A549 (cell line): ENCODE measurements around the gene OPA1. TPM values are rescaled to one million over a fixed set of nuclear protein-coding genes. Genes with fewer than 3 reads are reported as not detected.

Experiments used
- ATAC-seq, 2 experiments: fragments of 200-7000 bp in 1 of 2; fragments of >200 bp in 1 of 2; cut with Nextera tagmentation in 1 of 2; cut with Tn5 transposase in 1 of 2; 3 replicates each; pipeline versions ENCODE4 v1.8.0 to v1.9.1; 2018 to 2020; ENCODE audit warnings: mild to moderate bottlenecking in 1 of 2, moderate library complexity in 1 of 2
- CTCF ChIA-PET: fragments of 300-600 bp; sonication (Branson Sonifier 250); formaldehyde crosslinking; extraction: SDS; loops from one replicate; lab custom pipeline; 2021; ENCODE audit warnings: antibody characterized with exemption, inconsistent platforms; lab: Yijun Ruan, JAX
- POLR2A ChIA-PET: fragments of 350-600 bp; formaldehyde crosslinking; extraction: SDS; loops from one replicate; lab custom pipeline; 2021; ENCODE audit warnings: antibody characterized with exemption, inconsistent platforms; lab: Yijun Ruan, JAX
- DNase-seq, 2 experiments: peaks; one replicate each; pipeline versions ENCODE4 v3.0.0 to v3.0.0-alpha.2; 2011 to 2016; ENCODE audit warnings: low read depth in 1 of 2, low spot score in 1 of 2
- FAIRE-seq: peaks from 2 replicates; lab custom pipeline; 2011; peaks lifted over from hg19 to GRCh38; lab: Jason Lieb, UNC
- H3K27ac ChIP-seq, 2 experiments: fragments of >200 bp; sonication (Bioruptor Twin); formaldehyde crosslinking; 3 replicates each; pipeline ENCODE4 v1.5.1; 2016 to 2017
- H3K4me1 ChIP-seq: fragments of >200 bp; sonication (Bioruptor Twin); formaldehyde crosslinking; 3 replicates; pipeline ENCODE4 v1.6.1; 2016
- H3K4me2 ChIP-seq: fragments of >200 bp; sonication (Bioruptor Twin); formaldehyde crosslinking; 3 replicates; pipeline ENCODE4 v1.6.1; 2016
- H3K4me3 ChIP-seq: fragments of >200 bp; sonication (Bioruptor Twin); formaldehyde crosslinking; 3 replicates; pipeline ENCODE4 v1.5.1; 2016
- H3K9me3 ChIP-seq: fragments of >200 bp; sonication (Bioruptor Twin); formaldehyde crosslinking; 3 replicates; pipeline ENCODE4 v1.6.1; 2016
- CBX8 ChIP-seq: fragments of 200-600 bp; sonication (generic); IDR thresholded peaks from 2 replicates; pipeline ENCODE4 v1.6.1; 2016
- CEBPB ChIP-seq, 2 experiments: fragments of >200 bp in 1 of 2; sonication (Bioruptor Twin) in 1 of 2; formaldehyde crosslinking in 1 of 2; IDR thresholded peaks; 2 replicates each; pipeline ENCODE4 v1.6.1; 2012 to 2016
- CHD4 ChIP-seq: fragments of 200-600 bp; sonication (generic); IDR thresholded peaks from 2 replicates; pipeline ENCODE4 v1.6.1; 2016; ENCODE audit warnings: antibody characterized with exemption, mild to moderate bottlenecking, borderline replicate concordance
- E2F6 ChIP-seq: IDR thresholded peaks from 2 replicates; pipeline ENCODE4 v1.6.1; 2012; ENCODE audit warnings: low read depth, borderline replicate concordance
- EHMT2 ChIP-seq: fragments of 200-600 bp; sonication (generic); IDR thresholded peaks from 2 replicates; pipeline ENCODE4 v1.6.1; 2016; ENCODE audit warnings: antibody characterized with exemption, low read depth, mild to moderate bottlenecking, moderate library complexity
- ESRRA ChIP-seq: fragments of 150-350 bp; IDR thresholded peaks from 2 replicates; pipeline ENCODE4 v1.6.1; 2014; ENCODE audit warnings: mild to moderate bottlenecking, low read length, borderline replicate concordance
- FOSB ChIP-seq: fragments of 250-450 bp; sonication (Bioruptor Pico); IDR thresholded peaks from 2 replicates; pipeline ENCODE4 v1.5.0; 2020; ENCODE audit warnings: mild to moderate bottlenecking, moderate library complexity
- FOXS1 ChIP-seq: fragments of 250-450 bp; sonication (Bioruptor Pico); IDR thresholded peaks from 2 replicates; pipeline ENCODE4 v1.5.0; 2020; ENCODE audit warnings: mild to moderate bottlenecking, moderate library complexity
- HOXA7 ChIP-seq: fragments of 250-450 bp; sonication (Bioruptor Pico); IDR thresholded peaks from 2 replicates; pipeline ENCODE4 v1.5.0; 2020; ENCODE audit warnings: mild to moderate bottlenecking, moderate library complexity
- HOXB13 ChIP-seq: fragments of 250-450 bp; sonication (Bioruptor Pico); IDR thresholded peaks from 2 replicates; pipeline ENCODE4 v1.5.0; 2020; ENCODE audit warnings: low read depth, mild to moderate bottlenecking, moderate library complexity
- JUN ChIP-seq, 2 experiments: fragments of >200 bp; sonication (Bioruptor Twin); formaldehyde crosslinking; IDR thresholded peaks; 2 replicates in 1 of 2; 3 replicates in 1 of 2; pipeline ENCODE4 v1.6.1; 2016 to 2017
- MAFK ChIP-seq: fragments of 450-650 bp; IDR thresholded peaks from 2 replicates; pipeline ENCODE4 v1.6.1; 2014; ENCODE audit not compliant: partially characterized antibody
- PHF8 ChIP-seq: fragments of 200-600 bp; sonication (generic); IDR thresholded peaks from 2 replicates; pipeline ENCODE4 v1.6.1; 2016; ENCODE audit warnings: low read depth, mild to moderate bottlenecking, antibody characterized with exemption, moderate library complexity, borderline replicate concordance
- POLR2A ChIP-seq: IDR thresholded peaks from 2 replicates; pipeline ENCODE4 v1.6.1; 2012; ENCODE audit warnings: mild to moderate bottlenecking, low read length
- POLR2AphosphoS2 ChIP-seq: conservative IDR thresholded peaks from 2 replicates; pipeline ENCODE4 v1.6.1; 2012; ENCODE audit warnings: low read length, improper control_type of control experiment, inconsistent platforms
- RARB ChIP-seq: fragments of 250-450 bp; sonication (Bioruptor Pico); IDR thresholded peaks from 2 replicates; pipeline ENCODE4 v1.8.0; 2021; ENCODE audit warnings: mild to moderate bottlenecking, moderate library complexity
- RCOR1 ChIP-seq: fragments of 150-350 bp; IDR thresholded peaks from 2 replicates; pipeline ENCODE4 v1.6.1; 2014; ENCODE audit warnings: antibody characterized with exemption, low read length, low read depth
- REST ChIP-seq: fragments of 200-600 bp; sonication (generic); IDR thresholded peaks from 2 replicates; pipeline ENCODE4 v1.6.1; 2016; ENCODE audit warnings: antibody characterized with exemption, mild to moderate bottlenecking, moderate library complexity
- RFX5 ChIP-seq: fragments of 450-650 bp; IDR thresholded peaks from 2 replicates; pipeline ENCODE4 v1.7.1; 2014; ENCODE audit warnings: antibody characterized with exemption, mild to moderate bottlenecking, moderate library complexity
- TFCP2L1 ChIP-seq: fragments of 250-450 bp; sonication (Bioruptor Pico); IDR thresholded peaks from 2 replicates; pipeline ENCODE4 v1.5.0; 2021; ENCODE audit warnings: mild to moderate bottlenecking
- TP53 ChIP-seq: fragments of 250-450 bp; sonication (Bioruptor Pico); IDR thresholded peaks from 2 replicates; pipeline ENCODE4 v1.5.0; 2021; ENCODE audit warnings: mild to moderate bottlenecking, moderate library complexity
- ZNF302 ChIP-seq: fragments of 250-450 bp; sonication (Bioruptor Pico); IDR thresholded peaks from 2 replicates; pipeline ENCODE4 v1.9.0; 2021; ENCODE audit warnings: inconsistent platforms, mild to moderate bottlenecking, moderate library complexity
- ZSCAN20 ChIP-seq: fragments of 250-450 bp; sonication (Bioruptor Pico); IDR thresholded peaks from 2 replicates; pipeline ENCODE4 v1.8.0; 2022; ENCODE audit warnings: mild to moderate bottlenecking, moderate library complexity
- WGBS: methylation state at CpG from one replicate; pipeline ENCODE4 v1.1.6; 2017; ENCODE audit errors: missing lambda C conversion rate; 5-methylcytosine and 5-hydroxymethylcytosine counted together
- polyA plus RNA-seq, 4 experiments: library from polyadenylated mRNA; depleted of rRNA in 3 of 4; stranded (reverse); fragments of >200 nt; fragmentation: RNase III in 1 of 4; extraction: RNeasy Plus Mini Kit Qiagen cat#74134 plus additional on column Dnase treatment in 1 of 4; gene quantifications; 2 replicates in 3 of 4; 3 replicates in 1 of 4; pipeline ENCODE4 v1.2.3, GENCODE V29; 2011 to 2017
- TF ChIP-seq, protein P1 (sequence below): fragments of >200 bp; sonication (Bioruptor Twin); formaldehyde crosslinking; IDR thresholded peaks from 3 replicates; pipeline ENCODE4 v1.5.1; 2016
- TF ChIP-seq, protein P2 (sequence below): IDR thresholded peaks from 2 replicates; pipeline ENCODE4 v1.6.1; 2012

Gene OPA1
- polyA plus RNA-seq, 2 of the 4 experiments (the other 2 are of a cell fraction): 31.7 to 54.4 TPM

GRCh38 chr3:193560870-193561269 is 32.1 kb upstream of the OPA1 start:
- DNase-seq: no peak
- ATAC-seq: no peak
- H3K9me3 ChIP-seq: no peaks in the 10 kb centered on the region
- H3K4me1 ChIP-seq: no peaks in the 10 kb centered on the region
- whole genome bisulfite sequencing: 14% methylated on average over 4 of the region's 4 CpGs
- TF ChIP-seq TP53 (no peak), FOSB (CRISPR knock-in tag) (no peak), EHMT2 (no peak), RFX5 (no peak), ZNF302 (CRISPR knock-in tag) (no peak), HOXB13 (CRISPR knock-in tag) (no peak), REST (no peak), E2F6 (no peak), ZSCAN20 (CRISPR knock-in tag) (no peak), MAFK (no peak), TFCP2L1 (CRISPR knock-in tag) (no peak)
- TF ChIP-seq, protein P1, sequence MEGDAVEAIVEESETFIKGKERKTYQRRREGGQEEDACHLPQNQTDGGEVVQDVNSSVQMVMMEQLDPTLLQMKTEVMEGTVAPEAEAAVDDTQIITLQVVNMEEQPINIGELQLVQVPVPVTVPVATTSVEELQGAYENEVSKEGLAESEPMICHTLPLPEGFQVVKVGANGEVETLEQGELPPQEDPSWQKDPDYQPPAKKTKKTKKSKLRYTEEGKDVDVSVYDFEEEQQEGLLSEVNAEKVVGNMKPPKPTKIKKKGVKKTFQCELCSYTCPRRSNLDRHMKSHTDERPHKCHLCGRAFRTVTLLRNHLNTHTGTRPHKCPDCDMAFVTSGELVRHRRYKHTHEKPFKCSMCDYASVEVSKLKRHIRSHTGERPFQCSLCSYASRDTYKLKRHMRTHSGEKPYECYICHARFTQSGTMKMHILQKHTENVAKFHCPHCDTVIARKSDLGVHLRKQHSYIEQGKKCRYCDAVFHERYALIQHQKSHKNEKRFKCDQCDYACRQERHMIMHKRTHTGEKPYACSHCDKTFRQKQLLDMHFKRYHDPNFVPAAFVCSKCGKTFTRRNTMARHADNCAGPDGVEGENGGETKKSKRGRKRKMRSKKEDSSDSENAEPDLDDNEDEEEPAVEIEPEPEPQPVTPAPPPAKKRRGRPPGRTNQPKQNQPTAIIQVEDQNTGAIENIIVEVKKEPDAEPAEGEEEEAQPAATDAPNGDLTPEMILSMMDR: no peak
- TF ChIP-seq, all 56 proteins: peak for 0
- ChIA-PET CTCF (interaction anchor here (1.0 to 2.6 kb wide), 2 partner anchors 10 to 12 kb away, joined by 3 to 9 read pairs; no protein-coding TSS in a partner anchor), POLR2A (no interaction called here)
- no peak overlapping the region for H3K4me2 ChIP-seq
- no peak overlapping the region for H3K27ac ChIP-seq
- H3K4me3 ChIP-seq: no peak overlapping the region
- FAIRE-seq: no peak

GRCh38 chr3:193563426-193563825 is 29.6 kb upstream of the OPA1 start:
- 84% methylated on average over 3 of the region's 3 CpGs for WGBS
- ATAC-seq (no peak), FAIRE-seq (no peak), DNase-seq (no peak)
- no peak overlapping the region for H3K4me3 ChIP-seq
- no peaks in the 10 kb centered on the region for H3K9me3 ChIP-seq
- no peak overlapping the region for H3K27ac ChIP-seq
- ChIA-PET POLR2A (no interaction called here), CTCF (interaction anchor here (2.1 kb wide), 1 partner anchor 996 kb away, joined by 4 read pairs; no protein-coding TSS in a partner anchor)
- TF ChIP-seq, protein P2, sequence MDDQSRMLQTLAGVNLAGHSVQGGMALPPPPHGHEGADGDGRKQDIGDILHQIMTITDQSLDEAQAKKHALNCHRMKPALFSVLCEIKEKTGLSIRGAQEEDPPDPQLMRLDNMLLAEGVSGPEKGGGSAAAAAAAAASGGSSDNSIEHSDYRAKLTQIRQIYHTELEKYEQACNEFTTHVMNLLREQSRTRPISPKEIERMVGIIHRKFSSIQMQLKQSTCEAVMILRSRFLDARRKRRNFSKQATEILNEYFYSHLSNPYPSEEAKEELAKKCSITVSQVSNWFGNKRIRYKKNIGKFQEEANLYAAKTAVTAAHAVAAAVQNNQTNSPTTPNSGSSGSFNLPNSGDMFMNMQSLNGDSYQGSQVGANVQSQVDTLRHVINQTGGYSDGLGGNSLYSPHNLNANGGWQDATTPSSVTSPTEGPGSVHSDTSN: no peak
- no peak overlapping the region for H3K4me2 ChIP-seq
- no peaks in the 10 kb centered on the region for H3K4me1 ChIP-seq

GRCh38 chr3:193564012-193564411 is 29.0 kb upstream of the OPA1 start:
- CTCF ChIA-PET: no interaction called here
- Histone ChIP-seq H3K4me1 (no peaks in the 10 kb centered on the region), H3K27ac (no peak overlapping the region), H3K4me2 (no peak overlapping the region), H3K9me3 (no peaks in the 10 kb centered on the region), H3K4me3 (no peak overlapping the region)
- 0% methylated on average over 1 of the region's 1 CpG for WGBS
- ATAC-seq: no peak
- DNase-seq: no peak
- no peak for FAIRE-seq
- POLR2A ChIA-PET: no interaction called here
- TF ChIP-seq RARB (CRISPR knock-in tag) (no peak), CBX8 (no peak), MAFK (no peak), CEBPB (IDR thresholded peaks at IDR 0.05) (no peak), ESRRA (no peak), PHF8 (no peak), TFCP2L1 (CRISPR knock-in tag) (no peak), POLR2A (no peak), POLR2AphosphoS2 (no peak), FOXS1 (CRISPR knock-in tag) (no peak), CHD4 (no peak), RCOR1 (no peak), FOSB (CRISPR knock-in tag) (no peak), JUN (IDR thresholded peaks at IDR 0.05) (no peak), HOXA7 (CRISPR knock-in tag) (no peak)
